GM19328 (cell line): Measurements from ENCODE around the gene TGFBR3L.
"Not testable (repeated sequence)": the region's sequence is repeated elsewhere in the genome, so short reads cannot be mapped to it uniquely, and the experiment has no call there.

Experiments used
- ATAC-seq: cut with Tn5 transposase; IDR thresholded peaks from one replicate; pipeline ENCODE4 v1.9.1; 2021; ENCODE audit warnings: mild to moderate bottlenecking, moderate library complexity; ENCODE audit not compliant: unreplicated experiment

Gene TGFBR3L

DNA sequence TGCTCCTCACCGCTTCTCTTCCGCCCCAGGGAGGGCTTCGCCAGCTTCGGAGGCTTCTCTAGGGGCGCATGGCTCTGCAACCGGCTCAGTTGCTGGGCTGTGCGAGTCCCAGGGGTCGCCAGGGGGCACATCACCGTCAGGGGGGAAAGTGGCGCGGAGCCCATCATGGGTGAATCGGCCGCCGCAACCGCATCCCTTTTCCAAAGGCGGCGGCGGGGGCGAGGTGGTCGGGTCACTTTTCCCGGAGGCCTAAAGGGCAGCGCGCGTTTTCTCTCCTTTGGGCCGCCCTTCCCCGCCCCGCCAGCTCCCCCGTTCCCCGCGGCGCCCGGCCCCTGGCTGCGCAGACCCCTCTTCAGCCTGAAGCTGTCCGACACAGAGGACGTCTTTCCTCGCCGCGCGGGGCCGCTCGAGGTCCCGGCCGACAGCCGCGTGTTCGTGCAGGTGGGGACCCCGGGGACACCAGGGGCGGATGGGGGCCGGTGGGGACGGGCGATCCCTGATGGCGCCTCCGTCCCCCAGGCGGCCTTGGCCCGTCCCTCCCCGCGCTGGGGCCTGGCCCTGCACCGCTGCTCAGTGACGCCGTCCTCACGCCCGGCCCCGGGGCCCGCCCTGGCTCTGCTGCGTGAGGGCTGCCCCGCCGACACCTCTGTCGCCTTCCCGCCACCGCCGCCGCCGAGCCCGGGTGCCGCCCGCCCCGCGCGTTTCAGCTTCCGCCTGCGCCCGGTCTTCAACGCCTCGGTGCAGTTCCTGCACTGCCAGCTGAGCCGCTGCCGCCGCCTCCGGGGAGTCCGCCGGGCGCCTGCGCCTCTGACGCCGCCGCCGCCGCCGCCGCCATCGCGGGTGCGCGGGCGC lies 1.7 kb downstream of the TGFBR3L start:
- ATAC-seq = no peak

DNA sequence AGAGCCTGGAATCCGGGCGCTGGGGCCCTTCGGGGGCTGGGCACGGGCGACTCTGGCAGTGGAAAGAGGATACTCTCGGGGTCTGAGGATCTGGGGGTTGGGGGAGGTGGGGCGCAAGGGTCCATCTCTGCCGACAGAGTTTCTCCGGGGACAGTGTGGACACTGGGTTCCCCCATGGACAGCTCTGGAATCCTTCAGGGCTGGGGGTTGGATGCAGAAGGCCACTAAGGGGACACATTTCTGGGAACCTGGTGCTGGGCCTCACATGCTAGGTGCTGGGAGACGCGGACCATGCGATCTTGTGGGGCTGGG lies 2.3 kb downstream of the TGFBR3L start:
- ATAC-seq = no peak

DNA sequence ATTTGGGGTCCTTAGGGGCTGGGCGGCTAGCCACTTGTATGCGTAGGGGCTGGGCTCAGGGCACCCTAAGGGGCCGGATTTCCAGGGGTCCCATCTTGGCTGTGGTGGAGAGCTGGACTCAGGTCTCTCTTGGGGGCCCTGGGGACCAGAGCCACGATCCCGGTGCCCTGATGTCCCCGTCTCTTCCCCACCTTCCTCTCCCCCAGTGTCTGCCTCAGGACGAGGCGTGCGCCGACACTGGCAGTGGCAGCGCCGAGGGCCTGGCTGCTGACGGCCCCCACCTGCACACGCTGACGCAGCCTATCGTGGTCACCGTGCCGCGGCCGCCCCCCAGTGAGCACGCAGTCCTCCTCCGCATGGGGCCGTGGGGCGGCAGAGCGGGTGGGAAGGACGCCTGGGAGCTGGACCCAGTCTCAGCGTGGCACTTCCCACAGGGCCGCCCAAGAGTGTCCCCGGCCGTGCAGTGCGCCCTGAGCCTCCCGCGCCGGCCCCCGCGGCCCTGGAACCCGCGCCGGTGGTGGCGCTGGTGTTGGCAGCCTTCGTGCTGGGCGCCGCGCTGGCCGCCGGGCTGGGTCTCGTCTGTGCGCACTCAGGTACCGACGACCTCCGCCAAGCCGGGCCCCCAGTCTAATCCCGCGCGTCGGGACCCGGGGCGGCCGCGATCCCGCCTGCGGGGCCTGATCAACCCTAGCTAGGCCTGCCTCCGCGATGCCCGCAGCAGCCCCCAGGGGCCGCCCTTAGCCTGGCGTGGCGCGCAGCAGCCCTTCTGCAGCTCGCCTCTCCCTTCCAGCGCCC lies 2.8 kb downstream of the TGFBR3L start:
- no peak for ATAC-seq

DNA sequence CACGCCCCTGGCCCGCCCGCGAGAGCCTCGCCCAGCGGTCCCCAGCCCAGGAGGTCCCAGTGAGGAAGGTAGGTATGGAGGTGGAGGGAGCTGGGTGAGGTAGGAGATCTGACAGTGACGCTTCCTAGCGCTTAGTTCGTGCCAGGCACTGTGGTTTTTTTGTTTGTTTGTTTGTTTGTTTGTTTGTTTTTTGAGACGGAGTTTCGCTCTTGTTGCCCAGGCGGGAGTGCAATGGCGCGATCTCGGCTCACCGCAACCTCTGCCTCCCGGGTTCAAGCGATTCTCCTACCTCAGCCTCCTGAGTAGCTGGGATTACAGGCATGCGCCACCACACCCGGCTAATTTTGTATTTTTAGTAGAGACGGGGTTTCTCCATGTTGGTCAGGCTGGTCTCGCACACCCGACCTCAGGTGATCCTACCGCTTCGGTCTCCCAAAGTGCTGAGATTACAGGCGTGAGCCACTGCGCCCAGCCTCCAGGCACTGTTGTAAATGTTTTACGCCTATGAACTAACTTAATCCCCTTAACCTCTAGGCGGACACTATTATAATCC lies 3.5 kb downstream of the TGFBR3L start:
- not testable (repeated sequence) for ATAC-seq

GRCh38 chr19:7918615-7919421 lies 4.2 kb downstream of the TGFBR3L start:
- no peak for ATAC-seq

DNA sequence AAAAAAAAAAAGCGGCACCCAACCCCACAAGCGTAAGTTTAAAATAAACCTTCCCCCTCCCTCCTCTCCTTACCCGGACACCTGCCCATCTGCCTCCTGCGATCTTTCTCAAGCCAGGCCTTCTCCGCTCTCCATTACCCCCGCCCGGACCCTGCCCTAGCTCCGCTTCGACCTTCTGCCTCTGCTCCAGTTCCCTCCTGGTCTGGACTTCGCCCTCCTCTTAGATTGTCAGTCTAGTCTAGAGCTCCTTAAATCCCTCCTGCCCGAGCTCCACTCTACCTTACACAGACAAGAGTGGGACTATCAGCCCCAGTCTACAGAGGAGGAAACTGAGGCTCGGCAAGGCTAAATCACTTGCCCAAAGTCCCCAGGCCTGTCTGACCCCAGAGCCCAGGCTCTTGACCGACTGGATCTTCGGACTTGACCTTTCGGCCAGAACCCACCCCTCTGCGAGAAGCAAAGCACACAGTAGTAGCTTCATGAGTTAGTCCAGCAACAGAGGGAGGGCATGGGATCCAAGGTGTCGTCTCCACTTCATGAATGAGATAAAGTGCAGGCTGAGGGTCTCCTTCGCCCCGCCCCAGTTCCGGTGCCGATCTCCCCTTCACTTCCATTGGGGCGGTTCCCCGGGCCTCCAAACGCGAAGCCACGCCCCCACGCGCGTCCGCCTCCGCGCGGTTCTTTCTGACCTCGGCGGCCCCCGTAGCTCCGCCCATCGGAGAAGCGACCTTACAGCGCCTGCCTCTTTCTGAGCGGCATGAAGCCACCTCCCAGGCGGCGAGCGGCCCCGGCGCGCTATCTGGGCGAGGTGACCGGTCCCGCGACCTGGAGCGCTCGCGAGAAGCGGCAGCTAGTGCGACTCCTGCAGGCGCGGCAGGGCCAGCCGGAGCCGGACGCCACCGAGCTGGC lies 5.2 kb downstream of the TGFBR3L start, which contains the start of gene SNAPC2:
SNAPC2 (plus strand) TSS at position 729 of the 909 bp plus-strand sequence; CDS start at position 758, 29 bp downstream.
- ATAC-seq = peak; percentile 51

DNA sequence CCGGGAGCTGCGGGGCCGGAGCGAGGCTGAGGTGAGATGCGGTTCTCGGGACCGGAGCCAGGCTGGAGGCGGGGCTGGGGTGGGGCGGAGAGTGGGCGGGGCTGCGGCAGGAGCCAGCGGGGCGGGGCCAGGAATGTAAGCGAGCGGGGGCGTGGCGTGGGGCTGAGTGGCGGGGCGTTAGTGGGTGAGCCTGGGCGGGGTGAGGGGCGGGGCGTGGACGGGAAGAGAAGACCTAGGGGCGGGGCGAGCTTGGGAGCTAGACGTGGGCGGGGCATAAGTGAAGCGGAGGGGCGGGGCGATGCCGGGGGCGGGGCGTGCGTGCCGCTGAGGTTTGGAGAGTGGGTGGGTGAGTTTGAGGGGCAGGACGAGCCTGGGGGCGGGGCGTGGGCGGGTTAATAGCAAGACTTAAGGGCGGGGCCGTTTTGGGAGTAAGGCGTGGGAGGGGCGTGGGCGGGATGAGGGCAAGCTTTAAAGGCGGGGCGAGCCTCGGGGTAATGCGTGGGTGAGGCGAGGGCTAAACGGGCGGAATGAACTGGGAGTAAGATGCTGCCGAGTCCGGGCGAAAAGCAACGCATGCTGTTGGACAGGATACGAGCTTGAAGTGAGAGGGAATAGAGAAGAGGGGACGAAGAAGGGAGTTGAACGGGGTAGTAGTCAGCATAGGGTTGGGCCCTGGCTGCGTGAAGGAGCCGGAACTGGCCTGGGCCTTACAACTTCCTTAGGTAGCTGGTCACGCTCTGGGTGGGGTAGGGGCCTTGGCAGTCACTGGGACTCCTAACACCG lies 6.1 kb downstream of the TGFBR3L start:
- peak; percentile 45 for ATAC-seq

DNA sequence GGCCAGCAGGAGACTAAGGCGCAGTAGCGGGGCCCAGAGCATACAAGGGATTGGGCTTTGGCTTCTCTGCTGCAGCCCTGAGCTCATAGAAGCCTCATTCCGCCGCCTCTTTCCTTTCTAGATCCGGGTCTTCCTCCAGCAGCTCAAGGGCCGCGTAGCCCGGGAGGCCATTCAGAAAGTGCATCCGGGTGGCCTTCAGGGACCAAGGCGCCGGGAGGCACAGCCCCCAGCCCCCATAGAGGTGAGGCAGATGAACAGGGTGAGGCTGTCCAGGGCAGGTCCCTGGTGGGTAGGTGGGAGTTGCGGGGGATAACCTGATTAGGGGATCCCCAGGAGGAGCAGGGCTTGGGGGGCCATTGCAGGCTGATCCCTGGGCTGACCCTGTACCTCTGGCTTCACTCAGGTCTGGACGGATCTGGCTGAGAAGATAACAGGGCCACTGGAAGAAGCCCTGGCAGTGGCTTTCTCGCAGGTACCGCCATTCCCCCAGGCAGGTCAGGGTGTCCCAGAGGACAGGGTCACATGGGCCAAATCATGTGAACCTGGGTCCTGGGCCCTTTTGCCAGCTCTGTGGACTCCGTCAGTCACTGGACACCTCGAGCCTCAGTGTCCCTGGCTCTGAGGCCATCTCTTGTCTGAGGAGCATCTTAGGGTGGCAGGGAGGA lies 6.8 kb downstream of the TGFBR3L start:
- no peak for ATAC-seq

DNA sequence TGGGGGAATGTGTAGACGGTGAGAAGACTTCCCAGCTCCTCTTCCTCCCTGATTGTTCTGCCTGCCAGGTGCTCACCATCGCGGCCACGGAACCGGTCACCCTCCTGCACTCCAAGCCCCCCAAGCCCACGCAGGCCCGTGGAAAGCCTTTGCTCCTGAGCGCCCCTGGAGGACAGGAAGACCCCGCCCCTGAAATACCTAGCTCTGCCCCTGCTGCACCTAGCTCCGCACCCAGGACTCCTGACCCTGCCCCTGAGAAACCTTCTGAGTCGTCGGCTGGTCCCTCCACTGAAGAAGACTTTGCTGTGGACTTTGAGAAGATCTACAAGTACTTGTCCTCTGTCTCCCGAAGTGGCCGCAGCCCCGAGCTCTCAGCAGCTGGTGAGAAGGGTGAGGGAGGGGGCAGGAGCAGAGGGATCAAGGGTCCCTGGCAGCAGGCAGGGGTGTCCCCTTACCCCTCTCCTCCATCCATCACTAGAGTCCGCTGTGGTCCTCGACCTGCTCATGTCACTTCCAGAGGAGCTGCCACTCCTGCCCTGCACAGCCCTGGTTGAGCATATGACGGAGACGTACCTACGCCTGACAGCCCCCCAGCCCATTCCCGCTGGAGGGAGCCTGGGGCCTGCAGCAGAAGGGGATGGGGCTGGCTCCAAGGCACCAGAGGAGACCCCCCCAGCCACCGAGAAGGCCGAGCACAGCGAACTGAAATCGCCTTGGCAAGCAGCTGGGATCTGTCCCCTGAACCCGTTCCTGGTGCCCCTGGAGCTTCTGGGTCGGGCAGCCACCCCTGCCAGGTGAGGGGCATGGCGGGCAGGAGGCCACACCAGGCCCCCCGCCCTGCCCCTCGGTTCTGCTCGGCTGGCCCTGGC lies 7.6 kb downstream of the TGFBR3L start:
- no peak for ATAC-seq

GRCh38 chr19:7922836-7923195 lies 8.2 kb downstream of the TGFBR3L start:
- ATAC-seq = no peak

- ATAC-seq = no peak
Measured at GRCh38 chr19:7923295-7924191, 8.9 kb downstream of the TGFBR3L start.

GRCh38 chr19:7924241-7924640 lies 9.6 kb downstream of the TGFBR3L start:
- no peak for ATAC-seq

GRCh38 chr19:7924651-7925170 lies 10.1 kb downstream of the TGFBR3L start:
- ATAC-seq = no peak

DNA sequence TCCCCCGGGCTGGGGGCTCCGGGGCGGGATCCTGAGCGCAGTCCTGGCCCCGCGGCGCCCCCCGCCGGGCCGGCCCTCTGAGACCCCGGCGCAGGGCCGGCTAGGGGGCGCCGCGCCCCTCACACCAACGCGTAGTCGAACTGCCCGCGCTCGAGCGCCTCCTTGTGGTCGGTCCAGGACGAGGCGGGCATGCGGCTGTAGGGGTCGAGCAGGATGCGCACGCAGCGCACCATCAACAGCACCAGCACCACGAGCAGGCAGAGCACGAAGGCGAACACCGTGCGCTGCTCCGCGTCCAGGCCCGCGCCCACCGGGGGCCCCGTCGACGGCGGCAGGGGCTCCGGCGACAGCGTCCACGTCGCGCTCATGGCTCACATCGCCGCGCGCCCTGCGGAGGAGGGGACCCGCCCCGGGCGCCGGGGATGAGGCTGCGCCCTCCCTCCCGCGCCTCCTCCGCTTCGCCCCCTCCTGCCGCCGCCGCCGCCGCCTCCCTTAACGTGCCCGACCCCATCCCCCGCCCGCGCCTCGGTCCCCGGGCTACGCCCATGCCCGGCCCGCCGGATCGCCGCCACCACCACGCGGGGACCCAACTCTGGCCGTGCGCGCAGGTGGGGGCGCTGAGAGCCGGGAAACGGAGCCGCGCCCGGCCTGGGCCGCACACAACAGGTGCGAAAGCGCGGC lies 10.7 kb downstream of the TGFBR3L start:
- ATAC-seq = no peak

DNA sequence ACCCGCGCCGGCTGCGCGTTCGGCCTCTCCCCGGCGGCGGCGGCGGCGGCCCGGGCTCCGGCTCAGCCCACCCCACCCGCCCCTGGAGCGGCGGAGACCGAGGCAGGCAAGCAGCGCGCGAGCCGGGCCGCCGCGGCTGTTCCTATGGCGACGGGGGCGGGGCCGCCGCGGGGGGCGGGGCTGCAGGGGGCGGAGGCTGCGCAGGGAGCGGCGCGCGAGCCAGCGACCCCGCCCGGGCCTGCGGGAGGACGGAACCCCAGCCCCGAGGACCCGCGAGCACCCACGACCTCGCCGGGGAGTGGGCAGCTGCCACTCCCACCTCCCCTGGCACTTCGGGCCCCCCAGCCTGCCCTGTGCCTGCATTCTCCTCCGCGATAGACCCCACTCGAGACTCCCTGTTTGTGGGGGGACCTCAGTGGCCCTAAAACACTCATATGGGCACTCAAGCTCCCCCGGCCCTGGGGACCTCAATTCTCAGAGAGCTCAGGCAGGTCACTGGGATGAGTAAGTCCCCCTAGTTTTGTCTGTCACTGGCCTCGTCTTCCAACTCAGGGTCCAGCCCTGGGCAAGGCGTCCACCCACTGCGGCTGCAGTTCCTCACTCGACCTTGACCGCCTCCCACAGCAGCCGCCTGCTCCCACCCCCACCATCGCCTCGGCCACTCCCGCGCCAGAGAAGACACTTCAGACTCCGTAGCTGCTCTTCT lies 11.5 kb downstream of the TGFBR3L start, which contains the start of gene CTXN1:
CTXN1 (minus strand) TSS at position 115 of the 706 bp plus-strand sequence. CDS start 597 bp downstream, outside the sequence.
- no peak for ATAC-seq
